ENCODE data around the gene UBP1.

- no peak for TF ChIP-seq HMG20A (CRISPR knock-in tag; conservative IDR thresholded peaks at IDR 0.05)
- TF ChIP-seq, protein P1, sequence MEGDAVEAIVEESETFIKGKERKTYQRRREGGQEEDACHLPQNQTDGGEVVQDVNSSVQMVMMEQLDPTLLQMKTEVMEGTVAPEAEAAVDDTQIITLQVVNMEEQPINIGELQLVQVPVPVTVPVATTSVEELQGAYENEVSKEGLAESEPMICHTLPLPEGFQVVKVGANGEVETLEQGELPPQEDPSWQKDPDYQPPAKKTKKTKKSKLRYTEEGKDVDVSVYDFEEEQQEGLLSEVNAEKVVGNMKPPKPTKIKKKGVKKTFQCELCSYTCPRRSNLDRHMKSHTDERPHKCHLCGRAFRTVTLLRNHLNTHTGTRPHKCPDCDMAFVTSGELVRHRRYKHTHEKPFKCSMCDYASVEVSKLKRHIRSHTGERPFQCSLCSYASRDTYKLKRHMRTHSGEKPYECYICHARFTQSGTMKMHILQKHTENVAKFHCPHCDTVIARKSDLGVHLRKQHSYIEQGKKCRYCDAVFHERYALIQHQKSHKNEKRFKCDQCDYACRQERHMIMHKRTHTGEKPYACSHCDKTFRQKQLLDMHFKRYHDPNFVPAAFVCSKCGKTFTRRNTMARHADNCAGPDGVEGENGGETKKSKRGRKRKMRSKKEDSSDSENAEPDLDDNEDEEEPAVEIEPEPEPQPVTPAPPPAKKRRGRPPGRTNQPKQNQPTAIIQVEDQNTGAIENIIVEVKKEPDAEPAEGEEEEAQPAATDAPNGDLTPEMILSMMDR (IDR thresholded peaks at IDR 0.05 in 2 of 3, conservative IDR thresholded peaks at IDR 0.05 in 1 of 3; ENCODE audit: insufficient read depth in 2 of 3, low read depth in 1 of 3, low read length in 3 of 3): peak in 2 of 3 experiments; percentile 49 to 55; a peak in 3 of 6 replicates
- no peak for TF ChIP-seq ZNF197 (CRISPR knock-in tag; IDR thresholded peaks at IDR 0.05; ENCODE audit: low read depth)
Measured at GRCh38 chr3:33439546-33440327, 468 bp downstream of the UBP1 start.
